Thymus (tissue), 11 donors: Measurements from ENCODE around the gene PRG2. TPM values are rescaled to one million over a fixed set of nuclear protein-coding genes. Genes with fewer than 3 reads are reported as not detected.

ENCODE experiments used
- DNase-seq, 9 donors: peaks; one replicate each; pipeline ENCODE4 v3.0.0-alpha.2; 2013; ENCODE audit warnings: low spot score in 9 of 9, low read depth in 6 of 9, missing footprints in 1 of 9
- H3K27ac ChIP-seq, 2 donors: one replicate each; pipeline ENCODE4 v1.5.1; 2013; ENCODE audit warnings: control low read depth in 1 of 2, low read depth in 1 of 2, low read length in 1 of 2, mild to moderate bottlenecking in 1 of 2, moderate library complexity in 1 of 2
- H3K27me3 ChIP-seq, 2 donors: one replicate each; pipeline ENCODE4 v1.5.1; 2013; ENCODE audit warnings: low read length in 1 of 2; ENCODE audit not compliant: control insufficient read depth in 2 of 2, insufficient read depth in 1 of 2
- H3K36me3 ChIP-seq, 2 donors: one replicate each; pipeline ENCODE4 v1.5.1; 2013; ENCODE audit warnings: low read length in 1 of 2, mild to moderate bottlenecking in 1 of 2, moderate library complexity in 1 of 2; ENCODE audit not compliant: control insufficient read depth in 2 of 2, insufficient read depth in 2 of 2
- H3K4me1 ChIP-seq, 2 donors: one replicate each; pipeline ENCODE4 v1.5.1; 2013; ENCODE audit warnings: low read length in 2 of 2; ENCODE audit not compliant: control insufficient read depth in 2 of 2, insufficient read depth in 2 of 2
- H3K4me3 ChIP-seq, 2 donors: one replicate each; pipeline ENCODE4 v1.5.1; 2013; ENCODE audit warnings: low read length in 2 of 2, control low read depth in 1 of 2, mild to moderate bottlenecking in 1 of 2
- H3K9me3 ChIP-seq, 2 donors: one replicate each; pipeline ENCODE4 v1.5.1; 2013; ENCODE audit warnings: low read length in 1 of 2, mild to moderate bottlenecking in 1 of 2; ENCODE audit not compliant: control insufficient read depth in 2 of 2, insufficient read depth in 1 of 2
- WGBS: extraction: QIAGEN DNeasy Blood & Tissue Kit; methylation state at CpG from one replicate; pipeline ENCODE4 v1.1.7; 2013; 5-methylcytosine and 5-hydroxymethylcytosine counted together
- polyA plus RNA-seq: library from polyadenylated mRNA; stranded (reverse); fragments of 200-250 nt; gene quantifications from one replicate; pipeline ENCODE4 v1.2.3, GENCODE V29; 2013
- total RNA-seq: library from RNA; stranded (reverse); fragments of 120-200 nt; gene quantifications from one replicate; pipeline ENCODE4 v1.2.4, GENCODE V29; 2013
- donor health status: healthy.

Gene PRG2
- total and polyA plus RNA-seq, 2 donors = 14.6 to 212 TPM

DNA sequence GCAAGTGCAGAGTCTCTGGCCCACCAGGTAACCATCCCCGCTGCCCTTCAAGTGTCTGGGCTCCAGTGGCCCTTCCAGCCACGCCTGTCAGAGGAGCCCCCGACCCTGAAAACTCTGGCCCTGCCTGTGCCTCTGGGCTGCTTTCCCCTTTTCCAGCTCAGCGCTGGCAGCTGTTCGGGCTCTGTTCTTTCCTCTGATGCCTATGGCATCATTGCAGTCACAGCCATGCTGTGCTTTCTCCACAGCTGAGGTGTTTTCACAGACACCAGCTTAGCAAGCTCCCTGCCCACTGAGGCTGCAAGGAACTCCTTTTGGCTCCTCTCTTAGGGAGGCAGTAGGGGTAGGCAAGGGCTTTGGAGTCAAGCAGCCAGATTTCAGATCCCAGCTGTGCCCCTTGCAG, 31.1 kb downstream of the PRG2 start:
- no peak for DNase-seq
- Histone ChIP-seq H3K4me3 (no peak overlapping the region), H3K27me3 (peaks cover 0 to 3% of the 10 kb centered on the region in 2 donors), H3K9me3 (no peaks in the 10 kb centered on the region), H3K27ac (no peak overlapping the region), H3K36me3 (no peaks in the 10 kb centered on the region), H3K4me1 (no peaks in the 10 kb centered on the region)
- 96% methylated on average over 5 of the region's 5 CpGs for WGBS

DNA sequence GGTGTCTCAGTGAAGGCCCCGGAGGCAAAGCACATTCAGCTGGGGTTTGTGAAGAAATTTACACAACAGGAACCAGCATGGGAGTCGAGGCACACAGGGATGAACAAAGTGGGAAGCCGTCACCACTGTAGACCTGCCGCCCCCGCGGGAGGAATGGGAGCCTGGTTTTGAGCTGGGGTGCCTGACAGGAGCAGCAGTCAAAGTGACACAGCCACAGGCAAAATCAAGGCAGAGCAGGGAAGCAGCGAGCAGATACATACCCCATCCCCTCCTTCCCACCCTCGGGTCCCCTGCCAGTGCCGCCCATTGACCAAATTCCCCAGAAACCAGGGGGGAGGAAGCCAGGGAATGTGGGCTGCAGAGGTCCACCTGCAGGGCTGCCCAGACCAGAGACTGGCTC, 31.5 kb downstream of the PRG2 start:
- 93% methylated on average over 9 of the region's 9 CpGs for WGBS
- no peak for DNase-seq
- H3K4me1 ChIP-seq = no peaks in the 10 kb centered on the region

DNA sequence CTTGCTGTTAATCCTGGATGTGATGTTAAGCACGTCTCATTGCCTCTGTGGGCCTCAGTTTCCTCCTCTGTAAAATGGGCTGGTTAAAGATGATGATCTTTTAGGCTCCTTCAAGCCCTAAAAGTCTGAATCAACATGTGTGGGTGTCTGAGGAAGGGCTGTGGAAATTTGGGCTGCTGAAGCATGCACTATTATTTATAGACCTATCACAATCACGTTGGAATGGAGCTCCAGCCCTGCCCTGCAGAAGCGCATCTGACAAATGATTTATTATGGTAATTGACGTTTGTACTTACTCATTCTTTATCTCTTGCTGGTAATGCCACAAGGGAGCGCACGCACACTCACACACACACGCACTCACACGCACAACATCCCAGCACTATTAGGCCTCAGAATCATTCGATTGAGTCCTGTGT, 31.9 kb downstream of the PRG2 start:
- Histone ChIP-seq H3K36me3 (no peaks in the 10 kb centered on the region), H3K27ac (no peak overlapping the region), H3K4me1 (no peaks in the 10 kb centered on the region), H3K4me3 (no peak overlapping the region), H3K9me3 (no peaks in the 10 kb centered on the region), H3K27me3 (peaks cover 0 to 3% of the 10 kb centered on the region in 2 donors)
- WGBS = 91% methylated on average over 9 of the region's 9 CpGs
- DNase-seq = no peak

More for the DNA sequence above, 31.5 kb downstream of the PRG2 start:
- Histone ChIP-seq H3K4me3 (no peak overlapping the region), H3K9me3 (no peaks in the 10 kb centered on the region), H3K36me3 (no peaks in the 10 kb centered on the region), H3K27me3 (peaks cover 0 to 3% of the 10 kb centered on the region in 2 donors), H3K27ac (no peak overlapping the region)

DNA sequence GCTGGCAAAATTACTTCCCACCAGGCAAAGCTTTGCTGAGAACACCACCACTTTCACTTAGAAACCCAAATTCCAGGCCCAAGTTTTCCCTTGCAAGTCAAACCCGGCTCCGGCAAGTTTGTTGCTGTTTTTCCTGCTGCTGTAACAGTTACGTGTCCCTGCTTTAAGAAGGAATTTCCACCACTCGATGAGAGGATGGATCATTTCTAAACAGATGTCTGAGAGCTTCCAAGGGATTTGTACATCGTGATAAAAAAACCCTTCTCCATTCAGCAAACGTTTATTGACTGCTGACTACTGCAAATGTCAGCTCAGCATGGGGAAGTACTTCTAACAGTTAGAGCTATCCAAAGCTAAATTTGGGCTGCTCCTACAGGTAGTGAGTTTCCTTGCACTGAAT, 32.6 kb downstream of the PRG2 start:
- Histone ChIP-seq H3K36me3 (no peaks in the 10 kb centered on the region), H3K27me3 (peaks cover 0 to 3% of the 10 kb centered on the region in 2 donors), H3K4me3 (no peak overlapping the region), H3K9me3 (no peaks in the 10 kb centered on the region), H3K27ac (no peak overlapping the region), H3K4me1 (no peaks in the 10 kb centered on the region)
- WGBS = 68% methylated on average over 6 of the region's 6 CpGs
- DNase-seq = no peak

DNA sequence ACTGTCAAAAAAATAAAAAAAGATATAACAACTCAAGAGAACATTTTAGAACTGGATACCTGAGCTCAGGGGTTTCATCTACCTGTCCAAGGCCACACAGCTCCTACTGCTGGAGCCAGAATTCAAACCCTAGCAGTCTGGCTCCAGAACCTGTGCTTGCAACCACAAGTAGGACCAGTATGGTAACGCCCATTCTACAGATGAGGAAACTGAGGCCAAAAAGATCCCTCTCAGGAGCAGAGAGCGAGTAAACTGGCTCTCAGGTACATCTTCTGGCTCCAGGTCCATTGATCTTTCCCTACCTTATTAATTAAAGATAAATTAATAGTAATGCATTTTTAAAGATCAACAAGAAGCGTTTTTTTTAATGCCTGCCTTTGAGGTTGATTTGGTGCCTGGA, 33.1 kb downstream of the PRG2 start:
- Histone ChIP-seq H3K27me3 (peaks cover 0 to 3% of the 10 kb centered on the region in 2 donors), H3K4me3 (no peak overlapping the region), H3K27ac (no peak overlapping the region), H3K9me3 (no peaks in the 10 kb centered on the region), H3K4me1 (no peaks in the 10 kb centered on the region), H3K36me3 (no peaks in the 10 kb centered on the region)
- WGBS = 98% methylated on average over 3 of the region's 3 CpGs
- DNase-seq = no peak

DNA sequence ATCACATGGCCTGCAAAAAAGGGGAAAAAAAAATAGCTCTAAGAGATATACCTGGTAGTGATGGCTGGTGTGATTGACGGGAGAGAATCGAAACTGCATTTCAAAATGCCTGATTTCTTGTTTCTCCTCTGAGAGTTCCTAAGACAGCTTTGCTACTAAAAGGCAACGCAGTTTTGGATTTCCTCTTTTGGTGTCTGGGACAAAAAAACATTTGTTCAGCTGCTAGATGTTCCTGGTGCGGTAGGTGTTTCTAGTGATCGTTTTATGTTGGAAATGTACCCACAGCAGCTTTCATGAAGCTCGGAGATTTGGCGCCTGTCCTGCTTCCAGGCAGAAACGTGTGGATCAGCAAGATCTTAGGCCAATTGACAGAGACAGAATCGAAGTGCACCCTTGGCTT, 34.2 kb downstream of the PRG2 start:
- H3K9me3 ChIP-seq = no peaks in the 10 kb centered on the region
- peaks cover 0 to 3% of the 10 kb centered on the region in 2 donors for H3K27me3 ChIP-seq
- no peak overlapping the region for H3K4me3 ChIP-seq
- 27% methylated on average over 9 of the region's 9 CpGs for WGBS
- DNase-seq = no peak
- no peak overlapping the region for H3K27ac ChIP-seq
- no peaks in the 10 kb centered on the region for H3K4me1 ChIP-seq
- no peaks in the 10 kb centered on the region for H3K36me3 ChIP-seq

DNA sequence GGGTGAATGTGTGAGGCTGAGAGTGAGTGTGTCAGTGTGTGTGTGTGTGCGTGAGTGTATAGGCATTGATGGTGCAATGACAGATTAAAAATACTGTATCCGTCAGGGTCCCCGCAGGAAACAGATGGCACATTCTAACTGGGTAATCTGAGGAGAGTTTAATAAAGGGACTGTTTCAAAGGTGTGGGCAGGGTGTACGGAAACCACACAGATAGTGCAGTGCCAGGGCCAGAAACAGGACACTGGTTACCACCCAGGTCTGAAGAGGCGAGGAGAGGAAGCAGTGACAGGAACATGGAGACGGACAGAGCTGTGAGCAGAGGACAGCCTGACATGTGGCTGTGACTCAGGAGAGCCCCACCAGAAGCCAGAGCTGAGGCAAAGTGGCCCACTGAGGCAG, 35.8 kb downstream of the PRG2 start:
- WGBS = 45% methylated on average over 6 of the region's 6 CpGs
- DNase-seq = no peak

DNA sequence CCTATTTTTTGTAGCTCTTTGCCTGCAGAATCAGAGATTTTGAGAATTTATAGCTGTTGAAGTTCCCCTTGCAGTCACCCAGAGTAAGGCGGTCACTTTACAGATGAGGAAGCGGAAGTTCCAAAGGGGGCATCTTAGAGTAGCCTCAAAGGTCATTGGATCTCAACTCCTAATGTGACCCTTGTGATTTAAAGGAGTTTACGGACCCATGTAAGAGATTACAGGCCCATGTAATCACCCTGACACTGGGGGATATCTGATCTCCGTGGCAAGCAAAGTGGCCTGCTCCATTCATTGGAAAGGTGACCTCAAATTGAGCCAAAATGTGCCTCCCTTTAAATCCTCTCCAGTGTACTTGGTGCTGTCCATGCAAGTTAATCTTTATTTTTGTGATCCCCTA, 36.6 kb downstream of the PRG2 start:
- Histone ChIP-seq H3K27me3 (peaks cover 0 to 6% of the 10 kb centered on the region in 2 donors), H3K36me3 (no peaks in the 10 kb centered on the region), H3K27ac (no peak overlapping the region), H3K4me3 (no peak overlapping the region), H3K4me1 (no peaks in the 10 kb centered on the region), H3K9me3 (no peaks in the 10 kb centered on the region)
- no peak for DNase-seq
- WGBS = 88% methylated on average over 4 of the region's 4 CpGs

More for the DNA sequence above, 35.8 kb downstream of the PRG2 start:
- H3K4me3 ChIP-seq = no peak overlapping the region
- peaks cover 0 to 3% of the 10 kb centered on the region in 2 donors for H3K27me3 ChIP-seq
- no peaks in the 10 kb centered on the region for H3K36me3 ChIP-seq
- H3K27ac ChIP-seq = no peak overlapping the region
- H3K4me1 ChIP-seq = no peaks in the 10 kb centered on the region
- H3K9me3 ChIP-seq = no peaks in the 10 kb centered on the region

DNA sequence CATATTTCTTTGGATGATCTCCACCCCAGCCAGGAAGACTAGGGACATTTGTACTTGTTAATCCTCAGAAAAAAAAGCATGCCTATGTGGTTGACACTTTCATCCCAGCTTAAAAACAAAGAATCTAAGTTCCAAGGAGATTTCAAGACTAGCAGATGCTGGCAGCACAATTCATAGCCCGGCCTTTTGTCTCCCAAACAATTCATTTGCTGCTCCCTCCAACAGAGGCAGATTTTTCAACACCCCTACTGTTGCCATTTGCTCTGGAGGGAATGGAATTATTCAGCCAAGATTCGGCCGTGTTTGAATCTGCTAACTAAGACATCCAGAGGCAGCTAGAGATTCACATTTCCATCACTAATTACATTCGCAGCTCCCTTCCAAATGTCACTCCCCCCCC, 37.0 kb downstream of the PRG2 start:
- Histone ChIP-seq H3K4me1 (no peaks in the 10 kb centered on the region), H3K27ac (no peak overlapping the region)
- 90% methylated on average over 4 of the region's 4 CpGs for WGBS

DNA sequence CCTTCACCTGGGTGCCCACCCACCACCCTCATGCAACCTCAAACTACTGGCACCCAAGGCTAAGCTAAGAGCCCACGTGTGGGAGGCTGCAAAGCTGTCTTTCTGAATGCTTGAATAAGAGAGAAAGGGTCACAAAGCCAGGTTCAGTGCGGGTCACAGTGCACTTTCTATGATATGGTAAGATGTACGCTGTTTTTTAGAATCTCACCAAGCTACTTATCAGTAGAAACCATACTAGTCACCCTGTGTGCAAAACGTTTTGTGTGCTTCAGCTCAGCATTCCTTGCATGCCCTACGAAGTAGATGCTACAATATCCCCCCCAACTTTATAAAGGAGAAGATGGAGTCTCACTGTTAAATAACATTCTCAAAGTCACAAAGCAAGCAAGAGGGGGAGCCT, 37.4 kb downstream of the PRG2 start:
- no peaks in the 10 kb centered on the region for H3K36me3 ChIP-seq
- H3K27me3 ChIP-seq = peaks cover 4 to 8% of the 10 kb centered on the region in 2 donors
- H3K4me3 ChIP-seq = no peak overlapping the region
- no peaks in the 10 kb centered on the region for H3K9me3 ChIP-seq
- WGBS = 79% methylated on average over 5 of the region's 5 CpGs
- H3K4me1 ChIP-seq = no peaks in the 10 kb centered on the region
- no peak overlapping the region for H3K27ac ChIP-seq
- no peak for DNase-seq

More for the DNA sequence above, 37.0 kb downstream of the PRG2 start:
- Histone ChIP-seq H3K27me3 (peaks cover 0 to 6% of the 10 kb centered on the region in 2 donors), H3K9me3 (no peaks in the 10 kb centered on the region), H3K4me3 (no peak overlapping the region), H3K36me3 (no peaks in the 10 kb centered on the region)
- DNase-seq = no peak
